Esophagus squamous epithelium (tissue), 4 donors: ENCODE data around the gene SLC19A2.

Source experiments
- POLR2A ChIP-seq, 4 donors: fragments of 450-650 bp; IDR thresholded peaks; one replicate each; pipeline ENCODE4 v1.6.1; 2017; ENCODE audit warnings: antibody characterized with exemption in 4 of 4, mild to moderate bottlenecking in 4 of 4, moderate library complexity in 3 of 4
- TF ChIP-seq, protein P1 (sequence below), 6 experiments: fragments of 450-650 bp in 4 of 6; fragments of 200-600 bp in 2 of 6; sonication (generic) in 2 of 6; IDR thresholded peaks; one replicate each; pipeline ENCODE4 v1.5.1; 2016 to 2019; ENCODE audit warnings: antibody characterized with exemption in 6 of 6, mild to moderate bottlenecking in 4 of 6, moderate library complexity in 4 of 6

DNA sequence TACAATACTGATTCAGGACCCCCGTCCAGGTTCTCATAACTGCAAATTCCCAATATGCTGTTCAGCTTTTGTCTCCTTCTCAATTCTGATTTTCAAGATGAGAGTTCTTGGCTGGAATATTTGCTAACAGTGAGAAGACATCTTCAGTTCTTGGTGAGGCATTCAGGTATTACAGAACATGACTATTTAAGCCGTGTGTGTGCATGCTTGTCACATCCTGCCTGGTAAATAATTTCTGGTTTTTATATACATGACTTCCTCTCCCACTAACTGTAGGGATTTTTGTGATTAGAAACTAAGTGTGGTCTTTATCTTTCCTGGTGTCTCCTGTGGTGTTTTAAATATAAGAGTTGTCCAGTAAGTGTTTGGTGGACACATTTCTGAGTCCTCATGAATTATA is 10.2 kb upstream of the SLC19A2 start:
- TF ChIP-seq, protein P1, sequence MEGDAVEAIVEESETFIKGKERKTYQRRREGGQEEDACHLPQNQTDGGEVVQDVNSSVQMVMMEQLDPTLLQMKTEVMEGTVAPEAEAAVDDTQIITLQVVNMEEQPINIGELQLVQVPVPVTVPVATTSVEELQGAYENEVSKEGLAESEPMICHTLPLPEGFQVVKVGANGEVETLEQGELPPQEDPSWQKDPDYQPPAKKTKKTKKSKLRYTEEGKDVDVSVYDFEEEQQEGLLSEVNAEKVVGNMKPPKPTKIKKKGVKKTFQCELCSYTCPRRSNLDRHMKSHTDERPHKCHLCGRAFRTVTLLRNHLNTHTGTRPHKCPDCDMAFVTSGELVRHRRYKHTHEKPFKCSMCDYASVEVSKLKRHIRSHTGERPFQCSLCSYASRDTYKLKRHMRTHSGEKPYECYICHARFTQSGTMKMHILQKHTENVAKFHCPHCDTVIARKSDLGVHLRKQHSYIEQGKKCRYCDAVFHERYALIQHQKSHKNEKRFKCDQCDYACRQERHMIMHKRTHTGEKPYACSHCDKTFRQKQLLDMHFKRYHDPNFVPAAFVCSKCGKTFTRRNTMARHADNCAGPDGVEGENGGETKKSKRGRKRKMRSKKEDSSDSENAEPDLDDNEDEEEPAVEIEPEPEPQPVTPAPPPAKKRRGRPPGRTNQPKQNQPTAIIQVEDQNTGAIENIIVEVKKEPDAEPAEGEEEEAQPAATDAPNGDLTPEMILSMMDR (IDR thresholded peaks at IDR 0.05): no peak
- no peak for TF ChIP-seq POLR2A (IDR thresholded peaks at IDR 0.05)
